GM21529 (cell line): ENCODE data around the gene EDA2R.

ENCODE experiments used
- ATAC-seq: cut with Tn5 transposase; IDR thresholded peaks from one replicate; pipeline ENCODE4 v1.9.1; 2021; ENCODE audit not compliant: unreplicated experiment

EDA2R gene

GRCh38 chrX:66547847-66548369 is 91.0 kb downstream of the EDA2R start:
- ATAC-seq: no peak
